ENCODE results near the gene KIAA1671. TPM values are rescaled to one million over a fixed set of nuclear protein-coding genes. Genes with fewer than 3 reads are reported as not detected.
"Not testable (repeated sequence)": the region's sequence is repeated elsewhere in the genome, so short reads cannot be mapped to it uniquely, and the experiment has no call there.

Gene KIAA1671
- polyA plus RNA-seq, 1 donor from 2014 or later: 3.0 TPM

GRCh38 chr22:25238058-25238457 lies 285.5 kb downstream of the KIAA1671 start:
- not testable (repeated sequence) for H3K27me3 ChIP-seq (ENCODE audit: insufficient read depth, low read depth, low read length); H3K4me2 ChIP-seq (ENCODE audit: low read length); H3K9me3 ChIP-seq (ENCODE audit: low read length); H4K20me1 ChIP-seq (ENCODE audit: insufficient read depth); H3K27ac ChIP-seq (ENCODE audit: low read length); H3K79me2 ChIP-seq (replicated peaks; ENCODE audit: insufficient read depth, low read length); H3F3A ChIP-seq (ENCODE audit: insufficient read depth, low read length, poor library complexity, severe bottlenecking); H2AFZ ChIP-seq (ENCODE audit: low read depth, low read length); H3K36me3 ChIP-seq (ENCODE audit: insufficient read depth, low read length); H3K9me2 ChIP-seq (ENCODE audit: insufficient read depth, low read length); H3K9ac ChIP-seq (ENCODE audit: low read length); H3K4me3 ChIP-seq (ENCODE audit: low read length)

Small RNAs within 50 kb of the gene (small RNA-seq; reads per million reads assigned to genes)
- 0 reads per million in 3 experiments for gene Z99916.2

Other genes starting within 250 kb of the KIAA1671 start
- gene PIWIL3, start 178.0 kb upstream of the KIAA1671 start, polyA plus RNA-seq: 0.14 and 0.16 TPM in 2 replicates
- 7.5 and 9.2 TPM in 2 replicates for gene SGSM1, start 146.5 kb upstream of the KIAA1671 start, polyA plus RNA-seq
- not detected in 2 replicates for gene LHFPL7, start 6.0 kb upstream of the KIAA1671 start, polyA plus RNA-seq
- not detected in 2 replicates for gene CRYBB3, start 247.1 kb downstream of the KIAA1671 start, polyA plus RNA-seq